ENCODE measurements around the gene THRB.

Gene THRB

DNA sequence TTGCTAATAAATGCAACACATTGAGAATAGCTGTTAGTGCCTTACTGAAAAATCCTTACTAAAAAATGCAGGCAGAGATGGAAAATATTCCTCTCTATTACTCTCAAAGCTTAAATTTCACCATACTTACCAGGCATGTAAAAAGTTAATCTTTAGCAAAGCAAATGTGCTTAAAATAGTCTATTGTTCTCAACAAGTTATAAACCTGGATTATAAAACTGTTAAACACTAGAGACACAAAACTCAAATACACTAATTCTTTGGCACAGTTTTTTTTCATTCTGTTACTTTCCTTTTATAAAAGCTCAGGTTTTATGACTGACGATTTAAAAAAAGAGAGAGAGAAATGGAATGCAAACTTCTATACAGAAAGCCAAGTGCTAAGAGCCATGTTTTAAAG, 119.8 kb downstream of the THRB start:
- H3K4me2 ChIP-seq (ENCODE audit: low read length): no peak overlapping the region
- H2BK120ac ChIP-seq (ENCODE audit: low read depth, low read length): no peak overlapping the region
- no peaks in the 10 kb centered on the region for H3K27me3 ChIP-seq (ENCODE audit: insufficient read depth, low read length, poor library complexity)
- no peak overlapping the region for H2BK5ac ChIP-seq (ENCODE audit: low read length)
- no peak overlapping the region for H2BK15ac ChIP-seq (replicated peaks; ENCODE audit: low read depth)
- H3K79me2 ChIP-seq (ENCODE audit: control insufficient read depth, insufficient read depth, low read length): no peaks in the 10 kb centered on the region
- no peak overlapping the region for H3K27ac ChIP-seq (ENCODE audit: low read depth, low read length)
- H3K18ac ChIP-seq (ENCODE audit: low read length): no peak overlapping the region
- H3K9ac ChIP-seq (ENCODE audit: low read length): no peak overlapping the region
- no CpG with 5 or more reads among the region's 1 CpG for WGBS (ENCODE audit: extremely low coverage, insufficient coverage, low lambda C conversion rate)
- H3K79me1 ChIP-seq (ENCODE audit: low read length): no peaks in the 10 kb centered on the region
- H3K4me3 ChIP-seq (ENCODE audit: low read length): no peak overlapping the region
- no peak overlapping the region for H3K56ac ChIP-seq (ENCODE audit: low read length)
- H4K8ac ChIP-seq (ENCODE audit: low read depth, low read length): no peak overlapping the region
- no peaks in the 10 kb centered on the region for H3K36me3 ChIP-seq (ENCODE audit: control insufficient read depth, insufficient read depth, low read length)
- no peak overlapping the region for H4K5ac ChIP-seq (ENCODE audit: low read length)
- no peak overlapping the region for H3K4ac ChIP-seq (ENCODE audit: low read depth, low read length)
- no peak overlapping the region for H3K23ac ChIP-seq (ENCODE audit: low read length)
- DNase-seq: no peak
- H3K4me1 ChIP-seq (ENCODE audit: control insufficient read depth, low read depth, low read length): no peaks in the 10 kb centered on the region
- no peak overlapping the region for H2AK5ac ChIP-seq (ENCODE audit: low read length)

DNA sequence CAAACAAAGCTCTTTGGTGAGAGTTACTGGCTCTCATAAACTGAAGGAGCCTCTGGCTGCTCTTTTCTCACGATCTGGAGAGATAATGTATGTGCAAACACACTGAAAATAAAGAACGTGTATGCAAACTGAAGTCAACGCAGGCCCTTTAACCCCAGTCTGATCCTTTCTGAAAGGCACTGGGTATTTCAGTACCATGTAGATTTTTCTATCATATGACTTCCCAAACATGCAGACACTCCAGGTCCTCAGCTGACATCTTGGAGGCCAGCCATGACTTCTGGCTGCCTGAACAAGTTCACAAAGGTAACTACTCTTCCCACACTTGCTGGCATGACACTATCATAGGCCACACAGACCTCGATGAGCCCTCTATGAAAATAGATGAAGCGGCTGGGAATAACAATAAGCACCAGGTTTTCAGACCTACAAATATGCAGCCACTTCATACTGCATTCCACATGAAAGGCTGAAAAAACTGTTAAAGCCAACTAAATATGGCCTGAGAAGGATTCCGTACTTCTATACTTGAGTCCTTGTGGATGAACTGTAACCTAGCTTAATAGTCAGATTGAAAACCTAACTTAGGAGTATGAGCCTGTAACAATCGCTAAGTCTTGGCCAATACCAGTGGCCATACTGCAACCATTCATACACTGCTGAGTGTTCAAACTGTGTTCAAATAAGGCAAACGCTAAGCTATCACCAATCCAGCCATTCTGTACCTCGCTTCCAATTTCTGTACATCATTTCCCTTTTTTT, 121.3 kb downstream of the THRB start:
- H3K4me3 ChIP-seq (ENCODE audit: low read length): no peak overlapping the region
- no peak overlapping the region for H4K8ac ChIP-seq (ENCODE audit: low read depth, low read length)
- no peak overlapping the region for H3K4ac ChIP-seq (ENCODE audit: low read depth, low read length)
- no peak overlapping the region for H3K23ac ChIP-seq (ENCODE audit: low read length)
- no peak overlapping the region for H2BK15ac ChIP-seq (replicated peaks; ENCODE audit: low read depth)
- H2AK5ac ChIP-seq (ENCODE audit: low read length): no peak overlapping the region
- H3K9ac ChIP-seq (ENCODE audit: low read length): no peak overlapping the region
- H3K27ac ChIP-seq (ENCODE audit: low read depth, low read length): no peak overlapping the region
- no peak overlapping the region for H3K4me2 ChIP-seq (ENCODE audit: low read length)
- H3K79me2 ChIP-seq (ENCODE audit: control insufficient read depth, insufficient read depth, low read length): no peaks in the 10 kb centered on the region
- no peak for DNase-seq
- H2BK5ac ChIP-seq (ENCODE audit: low read length): no peak overlapping the region
- H4K5ac ChIP-seq (ENCODE audit: low read length): no peak overlapping the region
- no peaks in the 10 kb centered on the region for H3K27me3 ChIP-seq (ENCODE audit: insufficient read depth, low read length, poor library complexity)
- H3K18ac ChIP-seq (ENCODE audit: low read length): no peak overlapping the region
- no peaks in the 10 kb centered on the region for H3K4me1 ChIP-seq (ENCODE audit: control insufficient read depth, low read depth, low read length)
- H3K56ac ChIP-seq (ENCODE audit: low read length): no peak overlapping the region
- no peaks in the 10 kb centered on the region for H3K79me1 ChIP-seq (ENCODE audit: low read length)
- H3K36me3 ChIP-seq (ENCODE audit: control insufficient read depth, insufficient read depth, low read length): no peaks in the 10 kb centered on the region
- no peak overlapping the region for H2BK120ac ChIP-seq (ENCODE audit: low read depth, low read length)
- no CpG with 5 or more reads among the region's 9 CpGs for WGBS (ENCODE audit: extremely low coverage, insufficient coverage, low lambda C conversion rate)

DNA sequence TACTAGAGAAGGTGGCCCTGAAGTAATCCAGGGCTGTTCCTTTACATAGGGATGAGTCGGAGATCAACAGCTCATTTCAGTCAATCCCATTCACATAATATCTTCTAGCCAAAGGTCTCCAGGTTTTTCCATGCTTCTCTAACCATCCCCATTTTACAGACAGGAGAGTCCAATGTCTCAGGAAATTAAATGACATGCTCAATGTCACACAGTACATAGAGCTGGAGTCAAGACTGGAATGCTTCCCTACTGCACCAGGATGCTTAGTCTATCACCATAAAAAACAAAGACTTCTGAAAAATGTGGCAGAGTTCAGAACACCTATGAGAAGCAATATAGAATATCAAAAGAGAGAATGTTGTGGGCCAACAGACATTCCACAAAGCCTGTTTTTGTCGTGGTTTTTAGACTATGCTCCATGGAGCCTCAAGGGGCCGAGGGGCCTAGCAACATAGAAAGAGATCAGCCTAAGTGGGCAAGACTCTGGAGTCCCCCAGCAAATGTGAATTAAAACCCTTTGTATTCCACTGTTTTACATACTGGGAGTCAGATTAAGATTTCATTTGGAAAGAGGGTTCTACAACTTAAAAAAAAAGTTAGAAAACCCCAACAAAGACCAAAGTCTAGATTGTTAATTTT, 122.0 kb downstream of the THRB start:
- Histone ChIP-seq H3K9ac (ENCODE audit: low read length) (no peak overlapping the region), H2BK120ac (ENCODE audit: low read depth, low read length) (no peak overlapping the region), H3K4me3 (ENCODE audit: low read length) (no peak overlapping the region), H3K4me1 (ENCODE audit: control insufficient read depth, low read depth, low read length) (no peaks in the 10 kb centered on the region), H2BK15ac (replicated peaks; ENCODE audit: low read depth) (no peak overlapping the region), H3K4ac (ENCODE audit: low read depth, low read length) (no peak overlapping the region), H2BK5ac (ENCODE audit: low read length) (no peak overlapping the region), H2AK5ac (ENCODE audit: low read length) (no peak overlapping the region), H3K18ac (ENCODE audit: low read length) (no peak overlapping the region), H3K79me2 (ENCODE audit: control insufficient read depth, insufficient read depth, low read length) (no peaks in the 10 kb centered on the region), H3K36me3 (ENCODE audit: control insufficient read depth, insufficient read depth, low read length) (no peaks in the 10 kb centered on the region), H3K56ac (ENCODE audit: low read length) (no peak overlapping the region), H3K27me3 (ENCODE audit: insufficient read depth, low read length, poor library complexity) (no peaks in the 10 kb centered on the region), H3K23ac (ENCODE audit: low read length) (no peak overlapping the region), H4K8ac (ENCODE audit: low read depth, low read length) (no peak overlapping the region), H3K4me2 (ENCODE audit: low read length) (no peak overlapping the region), H3K27ac (ENCODE audit: low read depth, low read length) (no peak overlapping the region), H4K5ac (ENCODE audit: low read length) (no peak overlapping the region), H3K79me1 (ENCODE audit: low read length) (no peaks in the 10 kb centered on the region)
- WGBS (ENCODE audit: extremely low coverage, insufficient coverage, low lambda C conversion rate): no CpG with 5 or more reads among the region's 3 CpGs
- no peak for DNase-seq

DNA sequence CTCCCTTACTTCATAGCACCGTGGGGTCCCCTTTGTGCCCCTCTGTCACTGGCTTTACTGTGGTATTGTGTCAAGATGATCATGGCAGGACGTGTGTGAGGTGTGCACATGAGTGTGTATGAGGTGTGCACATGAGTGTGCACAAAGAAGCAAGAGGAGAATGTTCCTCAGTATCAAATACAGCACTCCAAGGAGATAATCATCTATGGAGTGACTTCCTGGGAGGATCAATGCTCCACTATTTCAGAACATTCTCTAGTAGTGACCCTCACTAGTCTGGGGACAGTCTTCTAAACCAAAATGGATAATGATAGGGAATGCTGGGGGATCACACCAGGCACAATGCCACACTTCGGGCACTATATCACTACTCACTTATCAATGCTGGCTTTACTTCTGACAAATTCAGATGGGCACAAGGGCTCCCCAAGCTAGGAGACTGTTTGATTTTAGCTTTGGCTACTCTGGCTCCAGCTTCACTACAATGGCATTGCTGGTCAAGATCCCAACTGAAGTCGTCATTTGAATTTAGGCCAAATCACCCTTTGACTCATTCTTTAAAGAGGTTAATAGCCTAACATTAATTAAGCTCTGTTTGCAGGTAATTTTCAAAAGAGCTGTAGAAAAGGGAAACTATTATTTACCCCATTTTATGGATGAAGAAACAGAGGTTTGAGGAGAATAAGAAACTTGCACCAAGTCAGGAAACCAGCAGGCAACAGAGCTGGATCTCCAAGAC, 124.1 kb downstream of the THRB start:
- no peaks in the 10 kb centered on the region for H3K36me3 ChIP-seq (ENCODE audit: control insufficient read depth, insufficient read depth, low read length)
- DNase-seq: no peak
- no peak overlapping the region for H2BK5ac ChIP-seq (ENCODE audit: low read length)
- no peak overlapping the region for H3K18ac ChIP-seq (ENCODE audit: low read length)
- H2BK120ac ChIP-seq (ENCODE audit: low read depth, low read length): no peak overlapping the region
- H3K4me1 ChIP-seq (ENCODE audit: control insufficient read depth, low read depth, low read length): no peaks in the 10 kb centered on the region
- H3K4ac ChIP-seq (ENCODE audit: low read depth, low read length): no peak overlapping the region
- H3K56ac ChIP-seq (ENCODE audit: low read length): no peak overlapping the region
- no peak overlapping the region for H4K8ac ChIP-seq (ENCODE audit: low read depth, low read length)
- no peaks in the 10 kb centered on the region for H3K79me2 ChIP-seq (ENCODE audit: control insufficient read depth, insufficient read depth, low read length)
- no peak overlapping the region for H3K4me2 ChIP-seq (ENCODE audit: low read length)
- no peak overlapping the region for H3K9ac ChIP-seq (ENCODE audit: low read length)
- H2AK5ac ChIP-seq (ENCODE audit: low read length): no peak overlapping the region
- H3K27me3 ChIP-seq (ENCODE audit: insufficient read depth, low read length, poor library complexity): no peaks in the 10 kb centered on the region
- H3K79me1 ChIP-seq (ENCODE audit: low read length): no peaks in the 10 kb centered on the region
- H3K4me3 ChIP-seq (ENCODE audit: low read length): no peak overlapping the region
- no CpG with 5 or more reads among the region's 4 CpGs for WGBS (ENCODE audit: extremely low coverage, insufficient coverage, low lambda C conversion rate)
- no peak overlapping the region for H4K5ac ChIP-seq (ENCODE audit: low read length)
- no peak overlapping the region for H2BK15ac ChIP-seq (replicated peaks; ENCODE audit: low read depth)
- no peak overlapping the region for H3K27ac ChIP-seq (ENCODE audit: low read depth, low read length)
- no peak overlapping the region for H3K23ac ChIP-seq (ENCODE audit: low read length)

DNA sequence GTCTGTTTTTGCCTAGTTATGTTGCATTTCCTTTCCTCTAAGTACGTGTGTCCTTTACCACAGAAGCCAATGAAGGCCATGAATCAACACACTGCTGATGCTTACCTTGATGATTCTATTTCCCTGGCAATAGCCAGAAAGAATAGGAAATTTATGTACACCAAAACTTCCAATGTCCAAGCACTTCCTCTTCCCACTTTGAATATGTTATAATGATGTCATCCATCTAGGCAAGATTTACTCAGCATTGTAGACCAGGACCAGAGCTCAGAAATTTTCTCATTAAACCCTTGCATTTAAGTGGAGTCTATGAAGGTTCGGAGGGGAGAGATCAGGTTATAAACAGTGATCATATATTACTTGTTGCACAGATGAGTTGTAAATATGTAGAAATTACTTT, 126.0 kb downstream of the THRB start:
- H2BK120ac ChIP-seq (ENCODE audit: low read depth, low read length): no peak overlapping the region
- H3K4me2 ChIP-seq (ENCODE audit: low read length): no peak overlapping the region
- H3K79me1 ChIP-seq (ENCODE audit: low read length): no peaks in the 10 kb centered on the region
- H3K27me3 ChIP-seq (ENCODE audit: insufficient read depth, low read length, poor library complexity): no peaks in the 10 kb centered on the region
- H3K79me2 ChIP-seq (ENCODE audit: control insufficient read depth, insufficient read depth, low read length): no peaks in the 10 kb centered on the region
- H3K27ac ChIP-seq (ENCODE audit: low read depth, low read length): no peak overlapping the region
- no peak for DNase-seq
- H3K56ac ChIP-seq (ENCODE audit: low read length): no peak overlapping the region
- H3K23ac ChIP-seq (ENCODE audit: low read length): no peak overlapping the region
- H2BK5ac ChIP-seq (ENCODE audit: low read length): no peak overlapping the region
- no peak overlapping the region for H4K8ac ChIP-seq (ENCODE audit: low read depth, low read length)
- H4K5ac ChIP-seq (ENCODE audit: low read length): no peak overlapping the region
- WGBS (ENCODE audit: extremely low coverage, insufficient coverage, low lambda C conversion rate): no CpG with 5 or more reads among the region's 2 CpGs
- no peak overlapping the region for H2BK15ac ChIP-seq (replicated peaks; ENCODE audit: low read depth)
- H3K4ac ChIP-seq (ENCODE audit: low read depth, low read length): no peak overlapping the region
- H2AK5ac ChIP-seq (ENCODE audit: low read length): no peak overlapping the region
- H3K4me1 ChIP-seq (ENCODE audit: control insufficient read depth, low read depth, low read length): no peaks in the 10 kb centered on the region
- no peak overlapping the region for H3K18ac ChIP-seq (ENCODE audit: low read length)
- no peaks in the 10 kb centered on the region for H3K36me3 ChIP-seq (ENCODE audit: control insufficient read depth, insufficient read depth, low read length)
- no peak overlapping the region for H3K4me3 ChIP-seq (ENCODE audit: low read length)
- no peak overlapping the region for H3K9ac ChIP-seq (ENCODE audit: low read length)
